B cell (primary cell): ENCODE results near the gene NUDT16L1. TPM values are rescaled to one million over a fixed set of nuclear protein-coding genes. Genes with fewer than 3 reads are reported as not detected.

Experiments used
- ATAC-seq: fragments of 200-7000 bp; cut with Tn5 transposase; one replicate; pipeline ENCODE4 v1.10.0; 2021; ENCODE audit warnings: low read depth, mild to moderate bottlenecking, moderate number of reproducible peaks, moderate library complexity
- CTCF ChIA-PET: fragments of 350-600 bp; sonication (Branson Sonifier 250); formaldehyde crosslinking; loops from one replicate; lab custom pipeline; 2021; ENCODE audit warnings: antibody characterized with exemption, inconsistent platforms; lab: Charles Lee
- POLR2A ChIA-PET: fragments of 350-600 bp; sonication (Branson Sonifier 250); formaldehyde crosslinking; loops from one replicate; lab custom pipeline; 2021; ENCODE audit warnings: antibody characterized with exemption; lab: Charles Lee
- DNase-seq: peaks from one replicate; pipeline ENCODE4 v3.0.0; 2013
- H2AFZ ChIP-seq: 2 replicates; pipeline ENCODE4 v1.6.1; 2012; ENCODE audit warnings: mild to moderate bottlenecking, low read depth, low read length; ENCODE audit not compliant: insufficient read depth, poor library complexity, severe bottlenecking
- H3K27ac ChIP-seq, 2 donors: 1 replicate in 1 of 2; 2 replicates in 1 of 2; pipeline ENCODE4 v1.5.1; 2012 to 2013; ENCODE audit warnings: low read length in 2 of 2, mild to moderate bottlenecking in 2 of 2, moderate library complexity in 1 of 2
- H3K27me3 ChIP-seq, 4 experiments: fragments of 200-600 bp in 1 of 4; sonication (generic) in 1 of 4; replicated peaks in 1 of 4; 1 replicate in 2 of 4; 2 replicates in 2 of 4; pipeline versions ENCODE4 v1.6.1 to v1.7.0; 2013 to 2016; ENCODE audit warnings: low read length in 3 of 4, mild to moderate bottlenecking in 2 of 4, mixed read lengths in 1 of 4, moderate library complexity in 1 of 4; ENCODE audit not compliant: insufficient read depth in 4 of 4, control insufficient read depth in 3 of 4; ENCODE audit errors: control extremely low read depth in 1 of 4
- H3K36me3 ChIP-seq, 2 experiments: replicated peaks in 1 of 2; 1 replicate in 1 of 2; 2 replicates in 1 of 2; pipeline versions ENCODE4 v1.6.1 to v1.7.1; 2013; ENCODE audit warnings: low read length in 1 of 2; ENCODE audit not compliant: insufficient read depth in 2 of 2, control insufficient read depth in 1 of 2; ENCODE audit errors: control extremely low read depth in 1 of 2, extremely low read depth in 1 of 2
- H3K4me1 ChIP-seq, 2 donors: fragments of 200-600 bp in 1 of 2; sonication (generic) in 1 of 2; 1 replicate in 1 of 2; 2 replicates in 1 of 2; pipeline versions ENCODE4 v1.5.1 to v1.6.1; 2013 to 2017; ENCODE audit warnings: low read length in 2 of 2; ENCODE audit not compliant: control insufficient read depth in 2 of 2, insufficient read depth in 2 of 2
- H3K4me2 ChIP-seq: replicated peaks from 2 replicates; pipeline ENCODE3; 2012; ENCODE audit warnings: mild to moderate bottlenecking, low read depth, low read length; ENCODE audit not compliant: poor library complexity, severe bottlenecking
- H3K4me3 ChIP-seq, 5 experiments: fragments of 200-600 bp in 1 of 5; sonication (generic) in 1 of 5; 1 replicate in 3 of 5; 2 replicates in 2 of 5; pipeline versions ENCODE4 v1.5.1 to v1.7.0; 2011 to 2016; ENCODE audit warnings: low read length in 4 of 5, mild to moderate bottlenecking in 4 of 5, low read depth in 2 of 5, control low read depth in 1 of 5, moderate library complexity in 1 of 5; ENCODE audit not compliant: insufficient read depth in 1 of 5; ENCODE audit errors: control extremely low read depth in 1 of 5, extremely low read depth in 1 of 5
- H3K79me2 ChIP-seq: fragments of 200-600 bp; sonication (generic); one replicate; pipeline ENCODE4 v1.6.0; 2016; ENCODE audit warnings: low read length; ENCODE audit not compliant: control insufficient read depth, insufficient read depth
- H3K9ac ChIP-seq: fragments of 200-600 bp; sonication (generic); 2 replicates; pipeline ENCODE4 v1.6.1; 2017; ENCODE audit warnings: mild to moderate bottlenecking, low read length, moderate library complexity
- H3K9me3 ChIP-seq, 3 donors: one replicate each; pipeline versions ENCODE4 v1.6.1 to v1.7.1; 2013; ENCODE audit warnings: low read length in 2 of 3; ENCODE audit not compliant: control insufficient read depth in 2 of 3, insufficient read depth in 1 of 3; ENCODE audit errors: control extremely low read depth in 1 of 3
- H4K20me1 ChIP-seq: 2 replicates; pipeline ENCODE4 v1.6.0; 2012; ENCODE audit warnings: mild to moderate bottlenecking, low read length; ENCODE audit not compliant: insufficient read depth, control insufficient read depth, poor library complexity, severe bottlenecking
- H3K27ac Mint-ChIP-seq: one replicate; pipeline ENCODE4 v1.8.0; 2021; ENCODE audit warnings: mixed read lengths
- H3K27me3 Mint-ChIP-seq: one replicate; pipeline ENCODE4 v1.8.0; 2021; ENCODE audit warnings: mixed read lengths
- H3K4me1 Mint-ChIP-seq: one replicate; pipeline ENCODE4 v1.8.0; 2021; ENCODE audit warnings: mixed read lengths
- H3K4me3 Mint-ChIP-seq: one replicate; pipeline ENCODE4 v1.8.0; 2021; ENCODE audit warnings: mixed read lengths
- H3K9me3 Mint-ChIP-seq: one replicate; pipeline ENCODE4 v1.8.0; 2022; ENCODE audit warnings: mixed read lengths; ENCODE audit not compliant: insufficient read depth
- EZH2 ChIP-seq: IDR thresholded peaks from 2 replicates; pipeline ENCODE4 v1.6.1; 2012; ENCODE audit warnings: borderline replicate concordance, low read depth, mild to moderate bottlenecking, moderate library complexity, low read length; ENCODE audit not compliant: insufficient read depth, poor library complexity, severe bottlenecking
- WGBS: methylation state at CpG from one replicate; pipeline ENCODE4 v1.1.5; 2013; ENCODE audit warnings: missing lambda C conversion rate; ENCODE audit not compliant: insufficient coverage; 5-methylcytosine and 5-hydroxymethylcytosine counted together
- intact Hi-C: fragments of 100-400 bp; cut with micrococcal nuclease; formaldehyde crosslinking; loops from one replicate; pipeline ENCODE4 v1.10.0; 2022
- polyA plus RNA-seq: library from polyadenylated mRNA; depleted of rRNA; stranded (reverse); fragments of >200 nt; gene quantifications from 2 replicates; pipeline ENCODE4 v1.2.3, GENCODE V29; 2012
- small RNA-seq: library from RNA; depleted of rRNA; stranded (forward); fragments of <200 nt; gene quantifications from one replicate; pipeline ENCODE3, GENCODE V24; 2012; ENCODE audit warnings: low replicate concordance, low read depth; ENCODE audit not compliant: insufficient read length
- total RNA-seq, 2 donors: library from RNA; stranded (reverse); fragments of 120-200 nt in 1 of 2; gene quantifications; 1 replicate in 1 of 2; 2 replicates in 1 of 2; pipeline versions ENCODE4 v1.2.3 to v1.2.4, GENCODE V29; 2013 to 2022
- TF ChIP-seq, protein P1 (sequence below): fragments of 200-600 bp; IDR thresholded peaks from one replicate; pipeline ENCODE4 v1.8.0; 2022; ENCODE audit warnings: antibody characterized with exemption, mild to moderate bottlenecking

Gene NUDT16L1
- total and polyA plus RNA-seq, 2 donors (not counting 1 experiment from before 2014, with no cell fraction given): 38.5 to 59.2 TPM

DNA sequence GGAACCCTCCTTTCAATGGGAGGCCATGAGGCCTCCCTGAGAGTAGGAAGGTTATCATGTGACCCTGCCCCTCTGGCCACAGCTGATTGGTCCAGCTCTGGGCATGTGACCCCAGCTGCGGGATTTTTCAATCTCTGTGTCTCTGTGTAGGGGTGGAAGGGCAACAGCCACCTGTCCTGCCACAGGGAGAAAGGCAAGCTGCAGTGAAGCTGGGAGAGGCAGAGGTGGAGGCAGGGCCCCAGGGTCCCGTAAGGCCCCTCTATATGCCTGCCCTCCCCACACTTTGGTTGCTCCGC is 51.9 kb downstream of the NUDT16L1 start:
- TF ChIP-seq, protein P1, sequence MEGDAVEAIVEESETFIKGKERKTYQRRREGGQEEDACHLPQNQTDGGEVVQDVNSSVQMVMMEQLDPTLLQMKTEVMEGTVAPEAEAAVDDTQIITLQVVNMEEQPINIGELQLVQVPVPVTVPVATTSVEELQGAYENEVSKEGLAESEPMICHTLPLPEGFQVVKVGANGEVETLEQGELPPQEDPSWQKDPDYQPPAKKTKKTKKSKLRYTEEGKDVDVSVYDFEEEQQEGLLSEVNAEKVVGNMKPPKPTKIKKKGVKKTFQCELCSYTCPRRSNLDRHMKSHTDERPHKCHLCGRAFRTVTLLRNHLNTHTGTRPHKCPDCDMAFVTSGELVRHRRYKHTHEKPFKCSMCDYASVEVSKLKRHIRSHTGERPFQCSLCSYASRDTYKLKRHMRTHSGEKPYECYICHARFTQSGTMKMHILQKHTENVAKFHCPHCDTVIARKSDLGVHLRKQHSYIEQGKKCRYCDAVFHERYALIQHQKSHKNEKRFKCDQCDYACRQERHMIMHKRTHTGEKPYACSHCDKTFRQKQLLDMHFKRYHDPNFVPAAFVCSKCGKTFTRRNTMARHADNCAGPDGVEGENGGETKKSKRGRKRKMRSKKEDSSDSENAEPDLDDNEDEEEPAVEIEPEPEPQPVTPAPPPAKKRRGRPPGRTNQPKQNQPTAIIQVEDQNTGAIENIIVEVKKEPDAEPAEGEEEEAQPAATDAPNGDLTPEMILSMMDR: no peak
- TF ChIP-seq EZH2: no peak
- no peaks in the 10 kb centered on the region for H3K79me2 ChIP-seq
- 92% methylated on average over 3 of the region's 3 CpGs for WGBS
- H3K4me1 Mint-ChIP-seq: peaks cover 29% of the 10 kb centered on the region
- ChIA-PET CTCF (no interaction called here), POLR2A (no interaction called here)
- no peaks in the 10 kb centered on the region for H3K9me3 ChIP-seq
- H2AFZ ChIP-seq: no peak overlapping the region
- H4K20me1 ChIP-seq: no peaks in the 10 kb centered on the region
- H3K27me3 Mint-ChIP-seq: peaks cover 4% of the 10 kb centered on the region
- no peaks in the 10 kb centered on the region for H3K36me3 ChIP-seq
- H3K27ac ChIP-seq: no peak overlapping the region
- H3K27me3 ChIP-seq: peaks cover 0 to 5% (median 2%) of the 10 kb centered on the region in 4 experiments
- intact Hi-C loops: no loop called here
- H3K9ac ChIP-seq: no peak overlapping the region
- no peak overlapping the region for H3K4me3 ChIP-seq
- H3K9me3 Mint-ChIP-seq: no peaks in the 10 kb centered on the region
- H3K4me1 ChIP-seq: peaks cover 0 to 23% of the 10 kb centered on the region in 2 donors
- no peak for ATAC-seq
- no peak for DNase-seq
- no peak overlapping the region for H3K27ac Mint-ChIP-seq
- no peak overlapping the region for H3K4me3 Mint-ChIP-seq
- no peak overlapping the region for H3K4me2 ChIP-seq

Small RNA genes lying within 50 kb of the gene (small RNA-seq; reads per million reads assigned to genes)
- not detected for gene MIR6769A

Other genes starting within 250 kb of the NUDT16L1 start
- gene NMRAL1, start 218.9 kb upstream of the NUDT16L1 start, total RNA-seq: 46.7 and 48.6 TPM in 2 replicates
- gene NMRAL1, start 218.9 kb upstream of the NUDT16L1 start, polyA plus RNA-seq: 42.6 and 68.8 TPM in 2 replicates
- gene HMOX2, start 217.2 kb upstream of the NUDT16L1 start, total RNA-seq: 36.5 TPM in 2 replicates
- 21.8 and 39.0 TPM in 2 replicates for gene HMOX2, start 217.2 kb upstream of the NUDT16L1 start, polyA plus RNA-seq
- gene CDIP1, start 154.8 kb upstream of the NUDT16L1 start, total RNA-seq: 18.0 and 20.3 TPM in 2 replicates
- gene CDIP1, start 154.8 kb upstream of the NUDT16L1 start, polyA plus RNA-seq: 12.8 and 12.9 TPM in 2 replicates
- 0.66 and 0.79 TPM in 2 replicates for gene C16orf96, start 137.2 kb upstream of the NUDT16L1 start, total RNA-seq
- 0.31 and 0.40 TPM in 2 replicates for gene C16orf96, start 137.2 kb upstream of the NUDT16L1 start, polyA plus RNA-seq
- 31.7 and 36.6 TPM in 2 replicates for gene UBALD1, start 78.7 kb upstream of the NUDT16L1 start, total RNA-seq
- gene UBALD1, start 78.7 kb upstream of the NUDT16L1 start, polyA plus RNA-seq: 25.6 and 35.4 TPM in 2 replicates
- gene MGRN1, start 68.7 kb upstream of the NUDT16L1 start, total RNA-seq: 89.2 and 89.8 TPM in 2 replicates
- gene MGRN1, start 68.7 kb upstream of the NUDT16L1 start, polyA plus RNA-seq: 16.5 and 22.7 TPM in 2 replicates
- 31.9 and 36.2 TPM in 2 replicates for gene ANKS3, start 40.7 kb downstream of the NUDT16L1 start, total RNA-seq
- 26.5 and 38.4 TPM in 2 replicates for gene ANKS3, start 40.7 kb downstream of the NUDT16L1 start, polyA plus RNA-seq
- 0.19 and 0.44 TPM in 2 replicates for gene DNAAF8, start 41.0 kb downstream of the NUDT16L1 start, total RNA-seq
- 0.09 TPM in 1 of 2 replicates, not detected in the other for gene DNAAF8, start 41.0 kb downstream of the NUDT16L1 start, polyA plus RNA-seq
- gene ZNF500, start 73.6 kb downstream of the NUDT16L1 start, total RNA-seq: 26.5 and 35.7 TPM in 2 replicates
- gene ZNF500, start 73.6 kb downstream of the NUDT16L1 start, polyA plus RNA-seq: 11.0 and 12.0 TPM in 2 replicates
- not detected in 2 replicates for gene SEPTIN12, start 94.8 kb downstream of the NUDT16L1 start, total RNA-seq
- gene SEPTIN12, start 94.8 kb downstream of the NUDT16L1 start, polyA plus RNA-seq: 0.07 TPM in 1 of 2 replicates, not detected in the other
- gene SMIM22, start 101.8 kb downstream of the NUDT16L1 start, total RNA-seq: not detected in 2 replicates
- not detected in 2 replicates for gene SMIM22, start 101.8 kb downstream of the NUDT16L1 start, polyA plus RNA-seq
- gene ROGDI, start 109.1 kb downstream of the NUDT16L1 start, total RNA-seq: 9.2 and 10.5 TPM in 2 replicates
- gene ROGDI, start 109.1 kb downstream of the NUDT16L1 start, polyA plus RNA-seq: 31.9 and 34.9 TPM in 2 replicates
- gene GLYR1, start 153.7 kb downstream of the NUDT16L1 start, total RNA-seq: 137 and 147 TPM in 2 replicates
- gene GLYR1, start 153.7 kb downstream of the NUDT16L1 start, polyA plus RNA-seq: 34.0 and 40.6 TPM in 2 replicates
- gene UBN1, start 153.9 kb downstream of the NUDT16L1 start, total RNA-seq: 38.1 and 41.9 TPM in 2 replicates
- 16.6 and 23.7 TPM in 2 replicates for gene UBN1, start 153.9 kb downstream of the NUDT16L1 start, polyA plus RNA-seq
- gene PPL, start 243.6 kb downstream of the NUDT16L1 start, total RNA-seq: not detected in 2 replicates
- gene PPL, start 243.6 kb downstream of the NUDT16L1 start, polyA plus RNA-seq: 0.07 TPM in 1 of 2 replicates, not detected in the other